Panc1 (cell line): ENCODE data around the gene LPGAT1. TPM values are rescaled to one million over a fixed set of nuclear protein-coding genes. Genes with fewer than 3 reads are reported as not detected.

Experiments
- ATAC-seq: fragments of 200-7000 bp; cut with Tn5 transposase; 2 replicates; pipeline ENCODE4 v1.9.1; 2020; ENCODE audit warnings: mild to moderate bottlenecking, moderate library complexity
- BruUV-seq: library from RNA; stranded (reverse); fragments of 400-500 nt; replicated peaks from 2 replicates; lab custom pipeline; 2021; lab: Mats Ljungman, UMichigan
- CTCF ChIA-PET: fragments of 300-600 bp; sonication (Branson Sonifier 250); formaldehyde crosslinking; loops from one replicate; lab custom pipeline; 2022; ENCODE audit warnings: antibody characterized with exemption; lab: Charles Lee
- POLR2A ChIA-PET: fragments of 300-600 bp; sonication (Branson Sonifier 250); formaldehyde crosslinking; loops from one replicate; lab custom pipeline; 2022; ENCODE audit warnings: antibody characterized with exemption; lab: Charles Lee
- DNase-seq: peaks from one replicate; pipeline ENCODE4 v3.0.0-alpha.2; 2010; ENCODE audit warnings: low read depth, low spot score
- H3K27ac ChIP-seq: 2 replicates; pipeline ENCODE4 v1.5.1; 2011; ENCODE audit warnings: mild to moderate bottlenecking, low read length, inconsistent platforms
- H3K27me3 ChIP-seq: fragments of 200-500 bp; sonication (Bioruptor generic); 2 replicates; pipeline ENCODE4 v1.6.0; 2014; ENCODE audit warnings: low read length, inconsistent platforms; ENCODE audit not compliant: control insufficient read depth, insufficient read depth
- H3K36me3 ChIP-seq: fragments of 200-500 bp; sonication (Bioruptor generic); 2 replicates; pipeline ENCODE4 v1.5.1; 2014; ENCODE audit warnings: inconsistent platforms, mild to moderate bottlenecking, low read length, moderate library complexity; ENCODE audit not compliant: control insufficient read depth, insufficient read depth
- H3K4me1 ChIP-seq: 2 replicates; pipeline ENCODE4 v1.5.1; 2011; ENCODE audit warnings: inconsistent platforms, mild to moderate bottlenecking, low read length, moderate library complexity; ENCODE audit not compliant: control insufficient read depth, insufficient read depth
- H3K4me3 ChIP-seq, 2 experiments: 2 replicates each; pipeline ENCODE4 v1.5.1; 2011 to 2012; ENCODE audit warnings: low read depth in 2 of 2, low read length in 2 of 2, mild to moderate bottlenecking in 2 of 2, inconsistent platforms in 1 of 2, moderate library complexity in 1 of 2
- H3K9me3 ChIP-seq: fragments of 200-500 bp; sonication (Bioruptor generic); 2 replicates; pipeline ENCODE4 v1.5.1; 2014; ENCODE audit warnings: low read depth, mild to moderate bottlenecking, inconsistent platforms, low read length, moderate library complexity; ENCODE audit not compliant: control insufficient read depth, insufficient read depth
- POLR2AphosphoS5 ChIP-seq: IDR thresholded peaks from 2 replicates; pipeline ENCODE4 v1.6.1; 2012; ENCODE audit warnings: mild to moderate bottlenecking, low read depth, low read length, moderate library complexity
- SIN3A ChIP-seq: IDR thresholded peaks from 2 replicates; pipeline ENCODE4 v1.6.1; 2012; ENCODE audit warnings: low read depth, mild to moderate bottlenecking, low read length, moderate library complexity, borderline replicate concordance; ENCODE audit not compliant: insufficient read depth
- TCF7L2 ChIP-seq: IDR thresholded peaks from 2 replicates; pipeline ENCODE4 v1.6.1; 2011; ENCODE audit warnings: mild to moderate bottlenecking, low read depth, low read length, inconsistent platforms
- in situ Hi-C: cut with HindIII; loops from 2 replicates; pipeline ENCODE4 v1.10.0; 2016; ENCODE audit warnings: low sequenced_read_pairs, low pct_unique_long_range_greater_than_20kb
- intact Hi-C: fragments of 100-400 bp; cut with micrococcal nuclease; formaldehyde crosslinking; loops from one replicate; pipeline ENCODE4 v1.10.0; 2022; ENCODE audit not compliant: unreplicated experiment
- total RNA-seq: library from RNA; stranded (reverse); gene quantifications from one replicate; pipeline ENCODE4 v1.2.1, GENCODE V29; 2021; ENCODE audit not compliant: unreplicated experiment
- TF ChIP-seq, protein P1 (sequence below), 2 experiments: IDR thresholded peaks; 2 replicates each; pipeline ENCODE4 v1.6.1; 2011 to 2012; ENCODE audit warnings: low read depth in 2 of 2, control low read depth in 1 of 2, low read length in 1 of 2, mild to moderate bottlenecking in 1 of 2, moderate library complexity in 1 of 2; ENCODE audit not compliant: insufficient read depth in 1 of 2
- TF ChIP-seq, protein P2 (sequence below): fragments of 450-650 bp; IDR thresholded peaks from 2 replicates; pipeline ENCODE4 v1.5.1; 2017; ENCODE audit warnings: mild to moderate bottlenecking

Gene LPGAT1
- total RNA-seq, 1 experiment from 2014 or later: 85.4 TPM

DNA sequence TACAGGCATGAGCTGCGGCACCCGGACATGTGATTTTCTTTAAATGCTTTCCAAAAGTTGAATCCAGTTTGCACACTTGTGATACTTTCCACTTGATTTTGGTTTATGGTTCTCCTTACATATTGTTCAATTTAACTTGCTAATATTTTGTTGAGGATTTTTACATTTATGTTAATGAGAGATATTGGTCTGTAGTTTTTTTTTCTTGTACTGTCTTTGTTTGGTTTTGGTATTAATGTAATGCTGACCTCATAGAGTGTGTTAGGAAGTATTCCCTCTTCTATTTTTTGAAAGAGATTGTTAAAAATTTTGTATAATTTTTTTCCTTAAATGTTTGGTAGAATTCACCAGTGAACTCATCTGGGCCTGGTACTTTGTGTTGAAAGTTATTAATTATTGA is 34.6 kb upstream of the LPGAT1 start:
- TF ChIP-seq, protein P1, sequence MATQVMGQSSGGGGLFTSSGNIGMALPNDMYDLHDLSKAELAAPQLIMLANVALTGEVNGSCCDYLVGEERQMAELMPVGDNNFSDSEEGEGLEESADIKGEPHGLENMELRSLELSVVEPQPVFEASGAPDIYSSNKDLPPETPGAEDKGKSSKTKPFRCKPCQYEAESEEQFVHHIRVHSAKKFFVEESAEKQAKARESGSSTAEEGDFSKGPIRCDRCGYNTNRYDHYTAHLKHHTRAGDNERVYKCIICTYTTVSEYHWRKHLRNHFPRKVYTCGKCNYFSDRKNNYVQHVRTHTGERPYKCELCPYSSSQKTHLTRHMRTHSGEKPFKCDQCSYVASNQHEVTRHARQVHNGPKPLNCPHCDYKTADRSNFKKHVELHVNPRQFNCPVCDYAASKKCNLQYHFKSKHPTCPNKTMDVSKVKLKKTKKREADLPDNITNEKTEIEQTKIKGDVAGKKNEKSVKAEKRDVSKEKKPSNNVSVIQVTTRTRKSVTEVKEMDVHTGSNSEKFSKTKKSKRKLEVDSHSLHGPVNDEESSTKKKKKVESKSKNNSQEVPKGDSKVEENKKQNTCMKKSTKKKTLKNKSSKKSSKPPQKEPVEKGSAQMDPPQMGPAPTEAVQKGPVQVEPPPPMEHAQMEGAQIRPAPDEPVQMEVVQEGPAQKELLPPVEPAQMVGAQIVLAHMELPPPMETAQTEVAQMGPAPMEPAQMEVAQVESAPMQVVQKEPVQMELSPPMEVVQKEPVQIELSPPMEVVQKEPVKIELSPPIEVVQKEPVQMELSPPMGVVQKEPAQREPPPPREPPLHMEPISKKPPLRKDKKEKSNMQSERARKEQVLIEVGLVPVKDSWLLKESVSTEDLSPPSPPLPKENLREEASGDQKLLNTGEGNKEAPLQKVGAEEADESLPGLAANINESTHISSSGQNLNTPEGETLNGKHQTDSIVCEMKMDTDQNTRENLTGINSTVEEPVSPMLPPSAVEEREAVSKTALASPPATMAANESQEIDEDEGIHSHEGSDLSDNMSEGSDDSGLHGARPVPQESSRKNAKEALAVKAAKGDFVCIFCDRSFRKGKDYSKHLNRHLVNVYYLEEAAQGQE (IDR thresholded peaks at IDR 0.05; ENCODE audit: insufficient read depth in 1 of 2, low read depth in 2 of 2, low read length in 1 of 2): no peak
- TF ChIP-seq POLR2AphosphoS5 (no peak), TCF7L2 (no peak), SIN3A (no peak)
- TF ChIP-seq, protein P2, sequence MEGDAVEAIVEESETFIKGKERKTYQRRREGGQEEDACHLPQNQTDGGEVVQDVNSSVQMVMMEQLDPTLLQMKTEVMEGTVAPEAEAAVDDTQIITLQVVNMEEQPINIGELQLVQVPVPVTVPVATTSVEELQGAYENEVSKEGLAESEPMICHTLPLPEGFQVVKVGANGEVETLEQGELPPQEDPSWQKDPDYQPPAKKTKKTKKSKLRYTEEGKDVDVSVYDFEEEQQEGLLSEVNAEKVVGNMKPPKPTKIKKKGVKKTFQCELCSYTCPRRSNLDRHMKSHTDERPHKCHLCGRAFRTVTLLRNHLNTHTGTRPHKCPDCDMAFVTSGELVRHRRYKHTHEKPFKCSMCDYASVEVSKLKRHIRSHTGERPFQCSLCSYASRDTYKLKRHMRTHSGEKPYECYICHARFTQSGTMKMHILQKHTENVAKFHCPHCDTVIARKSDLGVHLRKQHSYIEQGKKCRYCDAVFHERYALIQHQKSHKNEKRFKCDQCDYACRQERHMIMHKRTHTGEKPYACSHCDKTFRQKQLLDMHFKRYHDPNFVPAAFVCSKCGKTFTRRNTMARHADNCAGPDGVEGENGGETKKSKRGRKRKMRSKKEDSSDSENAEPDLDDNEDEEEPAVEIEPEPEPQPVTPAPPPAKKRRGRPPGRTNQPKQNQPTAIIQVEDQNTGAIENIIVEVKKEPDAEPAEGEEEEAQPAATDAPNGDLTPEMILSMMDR: no peak
- ATAC-seq: no peak
- CTCF ChIA-PET: no interaction called here
- POLR2A ChIA-PET: interaction anchor here (0.6 kb wide), 1 partner anchor 190 kb away, joined by 3 read pairs; the partner anchor contains the start of gene NEK2
- H3K4me3 ChIP-seq: no peak overlapping the region
- BruUV-seq: no TSS peak
- H3K27ac ChIP-seq: no peak overlapping the region
- 0 out of 2 replicates have a peak, but pooled peaks cover 2% of the 10 kb centered on the region for H3K9me3 ChIP-seq
- H3K27me3 ChIP-seq: no peaks in the 10 kb centered on the region; the same call in 1 of the 2 replicates
- H3K4me1 ChIP-seq: no peaks in the 10 kb centered on the region
- H3K36me3 ChIP-seq: no peaks in the 10 kb centered on the region
- in situ Hi-C loops: no loop called here
- no peak for DNase-seq
- intact Hi-C loops: no loop called here

DNA sequence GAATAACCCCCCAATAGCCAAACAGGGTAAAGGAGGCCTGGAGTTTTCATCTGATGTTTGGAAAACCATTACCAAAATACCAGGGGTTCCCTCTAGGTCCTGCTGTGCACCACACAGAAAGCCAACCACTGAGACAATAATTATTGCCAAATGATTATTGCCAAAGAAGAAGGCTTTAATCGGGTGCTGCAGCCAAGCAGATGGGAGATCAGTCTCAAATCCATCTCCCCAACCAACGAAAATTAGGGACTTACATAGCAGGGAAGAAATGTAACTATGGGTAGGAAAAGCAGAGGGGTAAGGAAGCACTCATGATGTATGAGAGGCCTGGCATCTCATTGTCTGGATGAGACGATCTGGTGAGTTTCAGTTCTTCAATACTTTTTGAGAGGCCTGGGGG is 28.8 kb upstream of the LPGAT1 start:
- CTCF ChIA-PET: no interaction called here
- Histone ChIP-seq H3K4me3 (no peak overlapping the region), H3K27me3 (no peaks in the 10 kb centered on the region), H3K9me3 (peaks cover 11% of the 10 kb centered on the region; the same call in 1 of the 2 replicates), H3K27ac (no peak overlapping the region), H3K36me3 (no peaks in the 10 kb centered on the region), H3K4me1 (no peaks in the 10 kb centered on the region)
- no peak for ATAC-seq
- intact Hi-C loops: no loop called here
- POLR2A ChIA-PET: no interaction called here
- no peak for DNase-seq
- TF ChIP-seq POLR2AphosphoS5 (no peak), SIN3A (no peak), TCF7L2 (no peak)
- TF ChIP-seq, protein P1 (IDR thresholded peaks at IDR 0.05; ENCODE audit: insufficient read depth in 1 of 2, low read depth in 2 of 2, low read length in 1 of 2): no peak
- TF ChIP-seq, protein P2: no peak
- in situ Hi-C loops: no loop called here
- BruUV-seq: no TSS peak
